Measurements from ENCODE around the gene FAM53A. TPM values are rescaled to one million over a fixed set of nuclear protein-coding genes. Genes with fewer than 3 reads are reported as not detected.

Gene FAM53A
- total and polyA plus RNA-seq, 2 of the 4 experiments (the other 2 are of a cell fraction) = 2.0 to 3.1 TPM

DNA sequence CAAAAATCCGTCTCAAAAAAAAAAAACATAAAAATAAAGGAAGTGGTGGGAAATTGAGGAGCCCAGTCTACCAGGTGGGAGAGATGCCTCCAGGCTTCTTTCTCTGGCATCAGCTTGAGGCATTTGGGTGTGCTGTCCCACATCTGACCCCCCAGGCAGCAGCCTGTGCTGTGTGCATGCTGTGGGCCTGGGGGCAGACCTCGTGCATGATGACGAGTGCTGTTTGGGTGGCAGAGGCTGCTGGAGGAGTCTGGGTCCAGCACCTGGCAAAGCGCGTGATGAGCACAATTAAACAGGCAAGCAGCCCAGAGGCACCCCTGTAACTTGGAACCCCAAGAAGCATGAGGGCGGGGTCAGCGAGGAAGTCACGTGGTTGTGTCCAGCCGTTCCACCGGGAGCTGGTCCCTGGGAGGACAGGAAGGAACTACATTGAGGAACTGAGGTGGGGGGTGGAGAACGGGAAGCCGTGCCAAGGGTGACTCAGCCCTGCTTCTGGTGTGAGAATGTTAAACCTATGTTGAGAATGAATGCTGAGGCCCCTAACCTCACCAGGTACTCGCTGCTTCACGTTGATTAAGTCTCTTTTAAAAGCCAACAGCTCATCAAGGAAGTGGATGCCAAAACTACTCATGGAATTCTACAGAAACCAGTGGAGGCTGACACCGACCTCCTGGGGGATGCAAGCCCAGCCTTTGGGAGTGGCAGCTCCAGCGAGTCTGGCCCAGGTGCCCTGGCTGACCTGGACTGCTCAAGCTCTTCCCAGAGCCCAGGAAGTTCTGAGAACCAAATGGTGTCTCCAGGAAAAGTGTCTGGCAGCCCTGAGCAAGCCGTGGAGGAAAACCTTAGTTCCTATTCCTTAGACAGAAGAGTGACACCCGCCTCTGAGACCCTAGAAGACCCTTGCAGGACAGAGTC lies 43.3 kb upstream of the FAM53A start:
- H3K4ac ChIP-seq (ENCODE audit: low read depth, low read length) = peak overlapping the region; percentile 68
- H2BK20ac ChIP-seq (ENCODE audit: low read depth, low read length) = no peak overlapping the region
- H2BK120ac ChIP-seq (ENCODE audit: low read depth, low read length) = peak overlapping the region; percentile 25; the same call in 1 of the 2 replicates
- H2AFZ ChIP-seq (replicated peaks; ENCODE audit: low read length, poor library complexity) = peak overlapping the region; percentile 69
- peak overlapping the region; percentile 11; the same call in 1 of the 2 replicates for H3K9ac ChIP-seq (ENCODE audit: low read depth, low read length)
- intact Hi-C loops (cut with micrococcal nuclease) (loop anchor here (10.0 kb wide), 1 partner anchor 363 kb away; no protein-coding TSS in a partner anchor), dilution Hi-C loops (cut with HindIII; ENCODE audit: low sequenced_read_pairs, unreplicated experiment) (no loop called here), in situ Hi-C loops (cut with MboI; ENCODE audit: low sequenced_read_pairs) (no loop called here)
- peak overlapping the region; percentile 35; the same call in 1 of the 2 replicates for H3K27ac ChIP-seq (ENCODE audit: insufficient read depth, low read length)
- WGBS, 2 experiments (ENCODE audit: extremely low coverage in 2 of 2, insufficient read length in 1 of 2) = 98% methylated on average over 8 of the region's 18 CpGs; no CpG with 5 or more reads in 1 of the 2 experiments
- H2AK5ac ChIP-seq (ENCODE audit: low read depth, low read length) = peak overlapping the region; percentile 44; the same call in 1 of the 2 replicates
- no TSS peak for BruUV-seq (replicated peaks)
- H3K18ac ChIP-seq (ENCODE audit: low read depth, low read length) = no peak overlapping the region
- H3K23ac ChIP-seq (ENCODE audit: low read depth, low read length) = no peak overlapping the region
- H3K14ac ChIP-seq (replicated peaks; ENCODE audit: low read depth, low read length) = no peak overlapping the region
- ATAC-seq (ENCODE audit: low read depth) (peak; percentile 47), DNase-seq (peak; percentile 75)
- H4K5ac ChIP-seq (ENCODE audit: low read depth, low read length) = peak overlapping the region; percentile 9; the same call in 1 of the 2 replicates
- H3K79me1 ChIP-seq (ENCODE audit: low read depth in 1 of 2, low read length in 2 of 2) = peaks cover 43 to 85% of the 10 kb centered on the region in 2 experiments
- peak overlapping the region; percentile 74 for H2AK9ac ChIP-seq (replicated peaks; ENCODE audit: low read depth, low read length, poor library complexity)
- ChIA-PET CTCF (interaction anchor here (0.6 to 1.2 kb wide), 3 partner anchors 15 to 96 kb away, joined by 3 to 5 read pairs (median 3); partner anchors contain the start of gene SLBP), POLR2A (ENCODE audit: unreplicated experiment) (no interaction called here)
- peak overlapping the region in 1 of 2 experiments; percentile 38; a peak in 3 of 4 replicates for H4K8ac ChIP-seq (ENCODE audit: low read depth in 2 of 2, low read length in 2 of 2)
- H3K9me3 ChIP-seq (ENCODE audit: control insufficient read depth, insufficient read depth, low read length) = no peaks in the 10 kb centered on the region
- peaks cover 15% of the 10 kb centered on the region for H3K4me1 ChIP-seq (ENCODE audit: control insufficient read depth, insufficient read depth, low read length)
- H4K20me1 ChIP-seq (ENCODE audit: insufficient read depth, low read length) = peaks cover 27% of the 10 kb centered on the region
- H3K27me3 ChIP-seq (ENCODE audit: control insufficient read depth, insufficient read depth, low read length) = no peaks in the 10 kb centered on the region
- peak overlapping the region; percentile 36 for H4K91ac ChIP-seq (ENCODE audit: insufficient read depth, low read depth, low read length)
- no peak overlapping the region for H2BK15ac ChIP-seq (ENCODE audit: low read depth, low read length)
- no peak overlapping the region for H3K4me3 ChIP-seq (ENCODE audit: insufficient read depth, low read depth, low read length)
- H3K9me1 ChIP-seq (ENCODE audit: insufficient read depth, low read length) = peaks cover 9% of the 10 kb centered on the region
- peaks cover 20% of the 10 kb centered on the region for H3K36me3 ChIP-seq (ENCODE audit: control insufficient read depth, insufficient read depth, low read length)
- no peak overlapping the region for H3K56ac ChIP-seq (ENCODE audit: extremely low read depth, insufficient read depth, low read length)
- peak overlapping the region; percentile 41 for H2BK5ac ChIP-seq (ENCODE audit: low read depth, low read length, poor library complexity, severe bottlenecking)
- no peak overlapping the region for H3K4me2 ChIP-seq (ENCODE audit: low read depth, low read length)
- no peak for TF ChIP-seq CHD1 (IDR thresholded peaks at IDR 0.05; ENCODE audit: low read depth, low read length)
- TF ChIP-seq, protein P1, sequence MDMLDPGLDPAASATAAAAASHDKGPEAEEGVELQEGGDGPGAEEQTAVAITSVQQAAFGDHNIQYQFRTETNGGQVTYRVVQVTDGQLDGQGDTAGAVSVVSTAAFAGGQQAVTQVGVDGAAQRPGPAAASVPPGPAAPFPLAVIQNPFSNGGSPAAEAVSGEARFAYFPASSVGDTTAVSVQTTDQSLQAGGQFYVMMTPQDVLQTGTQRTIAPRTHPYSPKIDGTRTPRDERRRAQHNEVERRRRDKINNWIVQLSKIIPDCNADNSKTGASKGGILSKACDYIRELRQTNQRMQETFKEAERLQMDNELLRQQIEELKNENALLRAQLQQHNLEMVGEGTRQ (IDR thresholded peaks at IDR 0.05; ENCODE audit: low read depth, low read length) = peak; percentile 44
- TF ChIP-seq FOS (IDR thresholded peaks at IDR 0.05; ENCODE audit: low read depth, low read length) = peak; percentile 27; the same call in 1 of the 2 replicates
- 0 out of 2 replicates have a peak, but pooled peaks have one; percentile 20 for TF ChIP-seq MAZ (IDR thresholded peaks at IDR 0.05; ENCODE audit: borderline replicate concordance, low read depth, low read length)
- TF ChIP-seq, protein P2, sequence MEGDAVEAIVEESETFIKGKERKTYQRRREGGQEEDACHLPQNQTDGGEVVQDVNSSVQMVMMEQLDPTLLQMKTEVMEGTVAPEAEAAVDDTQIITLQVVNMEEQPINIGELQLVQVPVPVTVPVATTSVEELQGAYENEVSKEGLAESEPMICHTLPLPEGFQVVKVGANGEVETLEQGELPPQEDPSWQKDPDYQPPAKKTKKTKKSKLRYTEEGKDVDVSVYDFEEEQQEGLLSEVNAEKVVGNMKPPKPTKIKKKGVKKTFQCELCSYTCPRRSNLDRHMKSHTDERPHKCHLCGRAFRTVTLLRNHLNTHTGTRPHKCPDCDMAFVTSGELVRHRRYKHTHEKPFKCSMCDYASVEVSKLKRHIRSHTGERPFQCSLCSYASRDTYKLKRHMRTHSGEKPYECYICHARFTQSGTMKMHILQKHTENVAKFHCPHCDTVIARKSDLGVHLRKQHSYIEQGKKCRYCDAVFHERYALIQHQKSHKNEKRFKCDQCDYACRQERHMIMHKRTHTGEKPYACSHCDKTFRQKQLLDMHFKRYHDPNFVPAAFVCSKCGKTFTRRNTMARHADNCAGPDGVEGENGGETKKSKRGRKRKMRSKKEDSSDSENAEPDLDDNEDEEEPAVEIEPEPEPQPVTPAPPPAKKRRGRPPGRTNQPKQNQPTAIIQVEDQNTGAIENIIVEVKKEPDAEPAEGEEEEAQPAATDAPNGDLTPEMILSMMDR (conservative IDR thresholded peaks at IDR 0.05; ENCODE audit: low read depth, low read length) = no peak
- TF ChIP-seq RFX5 (IDR thresholded peaks at IDR 0.05; ENCODE audit: low read depth, low read length) = no peak
- no peak for TF ChIP-seq NFE2L2 (IDR thresholded peaks at IDR 0.05; ENCODE audit: low read depth, low read length)
- TF ChIP-seq POLR2A (IDR thresholded peaks at IDR 0.05; ENCODE audit: low read depth, low read length) = no peak
- TF ChIP-seq ELK1 (IDR thresholded peaks at IDR 0.05; ENCODE audit: borderline replicate concordance, low read depth, low read length) = no peak
- TF ChIP-seq BHLHE40 (IDR thresholded peaks at IDR 0.05; ENCODE audit: low read depth, low read length) = peak; percentile 14; the same call in 1 of the 2 replicates
- TF ChIP-seq RCOR1 (IDR thresholded peaks at IDR 0.05; ENCODE audit: insufficient replicate concordance, low read length) = no peak
- no peak for TF ChIP-seq CEBPB (IDR thresholded peaks at IDR 0.05; ENCODE audit: low read depth, low read length)
- TF ChIP-seq SMC3 (IDR thresholded peaks at IDR 0.05; ENCODE audit: low read depth, low read length) = no peak
